HT1080 (cell line): ENCODE data around the gene COMMD10. TPM values are rescaled to one million over a fixed set of nuclear protein-coding genes. Genes with fewer than 3 reads are reported as not detected.

Experiments
- DNase-seq: peaks from one replicate; pipeline ENCODE4 v3.0.0-alpha.2; 2015; ENCODE audit warnings: low read depth
- total RNA-seq: library from RNA; depleted of rRNA; stranded (reverse); fragments of >200 nt; shearing (Covaris generic); gene quantifications from 2 replicates; pipeline ENCODE4 v1.2.3, GENCODE V29; 2014

Gene COMMD10
- total RNA-seq, 1 experiment from 2014 or later: 33.4 TPM

DNA sequence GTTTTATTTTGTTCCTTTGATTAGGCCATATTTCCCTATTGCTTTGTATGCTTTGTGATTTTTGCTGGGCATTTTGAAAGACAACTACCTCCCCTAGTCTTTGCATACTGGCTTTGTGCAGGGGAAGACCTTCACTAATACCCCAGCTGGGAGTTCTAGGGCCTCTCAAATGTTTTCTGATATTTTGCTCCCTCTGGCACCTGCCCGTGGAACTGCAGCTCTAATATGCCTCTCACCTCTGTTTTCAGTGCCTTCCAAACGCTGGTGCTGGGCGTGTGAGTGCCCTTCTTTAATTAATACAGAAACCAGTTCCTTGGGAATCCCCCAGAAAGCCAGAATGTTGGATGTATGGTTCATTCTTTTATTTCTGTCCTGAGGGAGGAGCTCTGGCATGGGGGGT lies 204.5 kb downstream of the COMMD10 start:
- no peak for DNase-seq

DNA sequence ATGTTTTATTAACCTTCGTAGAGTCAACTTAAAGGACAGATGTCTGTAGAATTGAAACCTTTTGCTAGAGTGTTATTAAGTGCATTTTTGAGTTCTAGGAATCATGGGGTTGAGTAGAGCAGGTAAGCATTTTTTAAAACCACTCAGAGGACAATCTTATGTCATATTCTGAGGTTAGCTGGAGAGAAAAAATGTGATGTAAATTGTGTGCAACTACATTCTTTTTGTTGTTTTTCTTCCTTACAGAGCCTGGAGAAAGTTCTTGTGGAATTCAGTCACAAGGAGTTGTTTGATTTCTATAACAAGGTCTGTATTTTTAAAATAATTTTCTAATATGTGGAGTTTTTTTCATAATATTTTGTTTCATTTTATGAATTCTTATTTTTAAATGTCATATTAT lies 206.4 kb downstream of the COMMD10 start:
- no peak for DNase-seq

DNA sequence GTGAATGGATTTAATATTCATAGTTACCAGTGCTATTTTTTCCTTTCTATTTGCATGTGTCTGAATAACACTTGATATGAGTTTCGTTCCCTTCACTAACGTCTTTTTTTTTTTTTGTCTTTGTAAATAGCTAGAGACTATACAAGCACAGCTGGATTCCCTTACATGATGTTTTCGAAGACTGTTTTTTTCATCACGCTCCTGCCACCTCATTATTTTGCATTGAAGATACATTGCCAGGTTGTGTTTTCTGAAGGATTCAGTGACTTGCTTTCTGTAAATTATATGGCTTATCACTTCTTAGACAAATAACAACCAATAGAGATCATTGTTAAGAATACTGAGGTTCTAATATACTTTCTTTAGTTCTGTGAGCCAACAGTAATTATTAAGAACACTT lies 207.5 kb downstream of the COMMD10 start:
- DNase-seq: no peak

GRCh38 chr5:116296335-116297072 lies 211.7 kb downstream of the COMMD10 start:
- DNase-seq: no peak

DNA sequence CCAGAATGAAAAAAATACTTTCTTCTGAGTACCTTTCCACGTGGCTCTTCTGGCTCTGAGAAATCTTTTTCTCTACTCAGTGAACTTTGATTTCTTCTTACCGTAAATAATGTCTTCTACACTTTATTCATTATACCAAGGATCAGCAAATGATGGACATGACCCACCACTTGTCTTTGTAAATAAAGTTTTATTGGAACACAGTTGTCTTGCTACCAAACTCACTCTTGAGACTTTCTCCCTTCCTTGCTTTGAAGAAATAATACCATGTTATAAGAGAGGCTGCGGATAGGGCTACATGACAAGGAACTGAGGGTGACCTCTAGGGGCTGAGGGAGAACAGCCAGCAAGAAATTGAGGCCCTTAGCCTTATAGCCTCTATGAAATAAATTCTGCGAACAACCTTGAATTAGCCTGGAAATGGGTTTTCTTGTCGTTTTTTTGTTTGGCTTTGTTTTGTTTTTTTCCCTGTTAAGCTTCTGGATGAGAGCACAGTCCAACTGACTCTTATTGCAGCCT lies 212.5 kb downstream of the COMMD10 start:
- no peak for DNase-seq

DNA sequence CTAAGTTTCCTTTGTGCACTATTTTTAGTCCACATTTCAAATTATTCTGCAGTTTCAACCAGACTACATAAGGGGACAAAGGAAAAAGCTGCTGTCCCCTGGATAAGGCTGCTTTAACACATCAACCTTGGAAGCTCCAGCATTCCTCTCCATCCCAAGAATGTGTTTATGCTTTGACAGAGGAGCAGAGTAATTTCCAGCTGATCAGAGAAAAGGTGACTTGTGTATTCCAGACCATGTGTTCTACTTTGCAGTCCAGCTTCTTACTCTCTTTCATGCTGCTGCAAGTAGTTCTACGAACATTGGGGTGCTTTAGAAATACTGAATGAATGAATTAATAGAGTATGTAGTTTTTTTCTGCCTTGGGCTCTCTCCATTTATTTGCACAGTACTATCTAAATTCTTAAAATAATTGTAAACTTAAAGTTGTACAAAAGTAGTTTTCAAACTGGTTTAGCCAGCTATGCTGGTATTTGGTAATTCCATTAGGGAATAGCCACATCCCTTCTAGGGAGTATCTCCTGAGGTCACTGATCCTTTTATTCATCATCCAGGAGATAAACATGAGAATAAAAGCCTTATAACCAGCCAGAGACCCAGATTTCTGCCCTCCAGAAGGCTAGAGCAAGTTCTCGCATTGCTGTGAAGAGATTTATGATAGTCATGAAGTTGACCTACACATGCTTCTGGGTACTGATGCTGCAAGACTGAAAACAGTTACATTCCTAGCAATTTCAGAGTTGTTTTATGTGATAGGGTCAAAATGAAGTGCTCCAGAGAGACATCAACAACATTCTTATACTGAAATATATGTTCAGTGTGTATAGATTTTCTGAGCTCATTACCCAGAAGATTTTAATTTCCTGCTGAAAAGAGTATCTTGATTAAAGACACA lies 215.2 kb downstream of the COMMD10 start:
- DNase-seq: no peak

GRCh38 chr5:116301110-116301509 lies 216.3 kb downstream of the COMMD10 start:
- no peak for DNase-seq

- DNase-seq: no peak
Measured at GRCh38 chr5:116303340-116303739, 218.5 kb downstream of the COMMD10 start.

GRCh38 chr5:116303810-116304209 lies 219.0 kb downstream of the COMMD10 start:
- DNase-seq: no peak

- no peak for DNase-seq
Measured at GRCh38 chr5:116305899-116306298, 221.1 kb downstream of the COMMD10 start.

DNA sequence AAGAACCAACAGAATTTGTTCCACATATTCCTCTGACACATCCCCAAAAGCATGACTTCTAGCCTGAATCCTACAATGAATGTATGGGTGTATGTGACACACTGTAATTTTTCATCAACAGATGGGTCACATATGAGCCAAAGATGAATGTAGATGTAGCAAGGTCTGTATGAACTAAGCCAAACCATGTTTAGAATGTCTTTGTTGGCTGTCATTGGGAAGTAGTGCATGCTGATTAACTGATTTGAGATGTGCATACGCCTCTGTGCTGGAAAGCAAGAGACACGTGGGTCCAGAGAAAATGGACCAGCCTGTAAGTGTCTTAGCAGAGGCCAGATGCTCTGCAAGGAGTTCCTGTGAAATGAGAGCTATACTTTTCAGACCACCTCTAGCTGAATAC lies 222.0 kb downstream of the COMMD10 start:
- no peak for DNase-seq

DNA sequence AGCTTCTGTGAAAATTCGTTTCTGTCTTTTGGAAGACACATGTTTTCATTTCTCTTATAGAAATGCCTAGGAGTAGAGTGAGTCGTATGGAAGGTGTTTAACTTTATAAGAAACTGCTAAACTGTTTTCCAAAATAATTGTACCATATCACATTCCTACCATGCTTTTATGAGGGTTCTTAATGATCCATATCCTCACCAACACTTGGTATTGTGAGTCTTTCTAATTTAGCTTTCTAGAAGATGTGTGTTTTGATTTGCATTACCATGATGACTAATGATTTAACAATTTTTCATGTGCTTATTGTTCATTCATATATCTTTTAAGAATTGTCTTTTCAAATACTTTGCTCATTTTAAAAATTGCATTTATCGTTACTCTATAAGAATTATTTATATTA lies 223.6 kb downstream of the COMMD10 start:
- DNase-seq: no peak

DNA sequence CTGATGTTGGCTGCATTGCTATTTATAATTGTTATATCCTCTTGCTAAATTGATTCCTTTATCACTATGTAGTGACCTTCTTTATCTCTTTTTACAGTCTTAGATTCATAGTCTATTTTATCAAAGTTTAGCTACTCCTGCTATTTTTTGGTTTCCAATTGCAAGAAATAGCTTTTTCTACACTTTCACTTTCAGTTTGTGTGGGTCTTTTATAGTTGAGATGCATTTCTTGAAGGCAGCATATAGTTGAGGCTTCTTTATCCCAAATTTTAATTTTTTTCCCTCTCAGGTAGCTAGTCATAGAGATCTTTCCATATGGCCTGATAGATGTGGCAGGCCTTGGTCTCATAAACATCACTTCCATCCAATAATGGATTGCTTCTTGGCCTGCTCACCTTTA lies 228.5 kb downstream of the COMMD10 start:
- DNase-seq: no peak

DNA sequence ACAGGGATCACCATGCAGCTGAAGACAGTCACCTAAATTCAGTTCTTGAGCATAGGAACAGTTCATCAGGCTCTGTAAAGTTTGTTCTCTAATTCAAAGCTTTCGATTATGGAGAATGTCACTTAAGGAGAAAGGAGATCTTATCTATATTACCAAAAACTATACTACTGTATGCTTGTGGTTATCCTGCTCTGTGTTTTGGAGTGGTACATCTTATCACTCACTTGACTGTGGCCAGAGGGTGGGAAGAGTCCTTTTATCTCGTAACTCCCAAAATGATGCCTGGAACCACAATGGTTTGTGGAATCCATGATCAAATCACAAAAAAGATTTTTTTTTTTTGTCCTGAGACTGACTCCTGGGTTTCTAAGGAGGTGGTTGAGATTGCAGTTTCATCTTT lies 230.7 kb downstream of the COMMD10 start:
- DNase-seq: no peak

- no peak for DNase-seq
Measured at GRCh38 chr5:116318091-116318854, 233.4 kb downstream of the COMMD10 start.

- DNase-seq: no peak
Measured at GRCh38 chr5:116320486-116320885, 235.7 kb downstream of the COMMD10 start.

DNA sequence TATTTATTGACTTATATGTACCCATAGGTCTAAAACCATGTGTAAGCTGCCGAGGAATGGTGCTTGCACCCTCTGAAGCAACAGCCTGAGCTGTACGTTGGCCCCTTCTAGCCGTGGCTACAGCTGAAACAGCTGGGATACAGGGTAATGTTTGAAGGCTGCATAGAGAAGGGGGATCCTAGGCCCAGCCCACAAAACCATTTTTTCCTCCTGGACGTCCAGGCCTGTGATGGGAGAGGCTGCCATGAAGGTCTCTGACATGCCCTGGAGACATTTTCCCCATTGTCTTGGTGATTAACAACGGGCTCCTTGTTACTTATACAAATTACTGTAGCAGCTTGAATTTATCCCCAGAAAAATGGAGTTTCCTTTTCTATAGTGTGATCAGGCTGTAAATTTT lies 244.7 kb downstream of the COMMD10 start:
- DNase-seq: no peak

DNA sequence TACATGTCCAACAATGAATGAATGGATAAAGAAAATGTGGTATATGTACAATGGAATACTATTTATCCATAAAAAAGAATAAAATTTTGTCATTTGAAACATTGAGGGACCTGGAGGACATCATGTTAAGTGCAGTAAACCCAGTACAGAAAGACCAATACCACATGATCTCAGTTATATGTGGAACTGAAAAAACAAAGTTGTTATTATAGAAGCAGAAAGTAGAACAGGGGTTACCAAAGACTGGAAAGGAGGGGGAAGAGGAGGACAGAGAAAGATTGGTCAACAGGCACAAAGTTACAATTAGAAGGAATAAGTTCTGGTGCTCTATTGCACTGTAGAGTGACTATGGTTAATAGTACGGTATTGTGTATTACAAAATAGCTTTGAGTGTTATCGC lies 256.0 kb downstream of the COMMD10 start:
- no peak for DNase-seq
